Spleen (tissue), 7 donors: ENCODE data around the gene MAPT.

ENCODE experiments used
- POLR2A ChIP-seq, 3 donors: fragments of 450-650 bp; IDR thresholded peaks; one replicate each; pipeline ENCODE4 v1.5.1; 2017; ENCODE audit warnings: antibody characterized with exemption in 3 of 3, mild to moderate bottlenecking in 1 of 3
- POLR2AphosphoS5 ChIP-seq, 3 donors: sonication (generic); formaldehyde crosslinking; IDR thresholded peaks; one replicate each; pipeline ENCODE4 v1.5.1; 2017; ENCODE audit warnings: antibody characterized with exemption in 3 of 3
- TF ChIP-seq, protein P1 (sequence below), 11 experiments: fragments of 200-600 bp in 7 of 11; fragments of 450-650 bp in 4 of 11; sonication (generic) in 4 of 11; IDR thresholded peaks in 8 of 11; conservative IDR thresholded peaks in 3 of 11; 1 replicate in 7 of 11; 2 replicates in 4 of 11; pipeline versions ENCODE4 v1.4.0 to v1.8.0; 2016 to 2021; ENCODE audit warnings: antibody characterized with exemption in 11 of 11, inconsistent platforms in 4 of 11, mild to moderate bottlenecking in 1 of 11
- donor health status: DM: no; HTN: no; CAD: no; lungs with moderate emphysema.
- donor health status: DM: no; HTN: no; CAD: no.
- donor health status: DM: no; HTN: no; CAD: no.

DNA sequence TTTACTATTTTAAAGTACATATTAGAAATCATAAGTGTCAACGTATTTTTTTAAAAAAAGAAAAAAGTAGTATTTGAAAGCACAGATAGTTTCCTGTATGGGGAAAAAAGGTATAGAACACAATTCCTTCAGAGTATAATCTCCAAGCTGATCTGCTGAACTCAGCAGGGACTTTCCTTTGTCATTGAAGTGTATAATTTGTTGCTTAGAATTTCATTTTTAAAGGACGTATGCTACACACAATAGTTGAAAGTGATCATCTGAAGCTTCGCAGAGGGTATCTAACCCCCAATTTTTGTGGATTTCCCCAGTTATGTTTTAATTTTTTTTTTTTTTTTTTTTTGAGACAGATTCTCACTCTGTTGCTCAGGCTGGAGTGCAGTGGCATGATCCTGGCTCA, 20.2 kb upstream of the MAPT start:
- TF ChIP-seq, protein P1, sequence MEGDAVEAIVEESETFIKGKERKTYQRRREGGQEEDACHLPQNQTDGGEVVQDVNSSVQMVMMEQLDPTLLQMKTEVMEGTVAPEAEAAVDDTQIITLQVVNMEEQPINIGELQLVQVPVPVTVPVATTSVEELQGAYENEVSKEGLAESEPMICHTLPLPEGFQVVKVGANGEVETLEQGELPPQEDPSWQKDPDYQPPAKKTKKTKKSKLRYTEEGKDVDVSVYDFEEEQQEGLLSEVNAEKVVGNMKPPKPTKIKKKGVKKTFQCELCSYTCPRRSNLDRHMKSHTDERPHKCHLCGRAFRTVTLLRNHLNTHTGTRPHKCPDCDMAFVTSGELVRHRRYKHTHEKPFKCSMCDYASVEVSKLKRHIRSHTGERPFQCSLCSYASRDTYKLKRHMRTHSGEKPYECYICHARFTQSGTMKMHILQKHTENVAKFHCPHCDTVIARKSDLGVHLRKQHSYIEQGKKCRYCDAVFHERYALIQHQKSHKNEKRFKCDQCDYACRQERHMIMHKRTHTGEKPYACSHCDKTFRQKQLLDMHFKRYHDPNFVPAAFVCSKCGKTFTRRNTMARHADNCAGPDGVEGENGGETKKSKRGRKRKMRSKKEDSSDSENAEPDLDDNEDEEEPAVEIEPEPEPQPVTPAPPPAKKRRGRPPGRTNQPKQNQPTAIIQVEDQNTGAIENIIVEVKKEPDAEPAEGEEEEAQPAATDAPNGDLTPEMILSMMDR (IDR thresholded peaks at IDR 0.05 in 8 of 11, conservative IDR thresholded peaks at IDR 0.05 in 3 of 11): no peak
- TF ChIP-seq POLR2A (IDR thresholded peaks at IDR 0.05) (no peak), POLR2AphosphoS5 (IDR thresholded peaks at IDR 0.05) (no peak)
